Loucy (cell line): ENCODE data around the gene USP47.

ENCODE experiments used
- CTCF ChIP-seq: fragments of 200-600 bp; sonication (generic); conservative IDR thresholded peaks from 2 replicates; pipeline ENCODE4 v1.5.1; 2014; ENCODE audit warnings: mild to moderate bottlenecking, antibody characterized with exemption, low read length
- EZH2phosphoT487 ChIP-seq: fragments of 200-600 bp; IDR thresholded peaks from 2 replicates; pipeline ENCODE4 v1.6.1; 2018; ENCODE audit warnings: antibody characterized with exemption, mild to moderate bottlenecking, moderate library complexity, borderline replicate concordance

DNA sequence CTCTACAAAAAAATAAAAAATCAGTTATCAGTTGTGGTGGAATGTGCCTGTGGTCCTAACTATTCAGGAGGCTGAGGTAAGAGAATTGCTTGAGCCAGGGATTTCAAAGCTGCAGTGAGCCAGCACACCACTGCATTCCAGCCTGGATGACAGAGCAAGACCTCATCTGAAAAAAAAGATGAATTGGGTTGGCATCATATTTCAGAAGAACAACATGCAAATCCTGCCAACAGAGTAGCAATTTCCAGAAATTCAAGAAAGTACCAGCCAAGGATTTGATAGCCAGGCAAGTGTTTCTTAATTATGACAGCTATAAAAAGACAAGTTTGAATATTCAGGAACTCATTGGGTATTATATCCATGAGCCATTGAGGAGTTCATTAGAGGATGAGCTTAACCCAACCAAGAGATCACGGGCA, 75.2 kb downstream of the USP47 start:
- TF ChIP-seq CTCF (no peak), EZH2phosphoT487 (no peak)
